ENCODE data around the gene ART3.

The ART3 gene

DNA sequence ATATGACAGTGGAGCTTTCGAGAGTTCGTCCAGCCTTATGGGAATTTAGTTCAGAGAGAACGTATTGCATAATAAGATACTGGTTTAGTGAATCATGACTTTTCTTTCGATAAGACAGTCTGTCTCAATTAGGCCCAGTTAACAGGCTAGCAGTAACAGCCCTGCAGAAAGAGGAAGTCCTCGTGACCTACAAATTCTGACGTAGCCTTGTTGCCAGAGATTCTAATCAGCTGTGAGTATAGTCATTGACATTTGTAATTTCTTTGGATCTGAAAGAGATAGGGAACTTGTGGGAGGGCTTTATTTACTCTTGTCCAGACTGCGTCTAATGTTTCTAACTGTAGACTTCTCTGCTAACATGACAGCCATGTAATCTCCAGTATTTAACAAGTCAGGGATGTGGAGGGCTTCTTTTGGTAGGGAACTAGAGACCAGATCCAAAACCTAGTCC, 15.8 kb downstream of the ART3 start:
- H3K79me2 ChIP-seq (ENCODE audit: control insufficient read depth, low read length): no peaks in the 10 kb centered on the region
- H4K20me1 ChIP-seq (ENCODE audit: control insufficient read depth, insufficient read depth, low read depth, low read length): no peaks in the 10 kb centered on the region
- no peak overlapping the region for H3K4me2 ChIP-seq (ENCODE audit: low read length)
- H3K9me2 ChIP-seq (replicated peaks; ENCODE audit: control insufficient read depth, low read length): no peaks in the 10 kb centered on the region
- no peaks in the 10 kb centered on the region for H3K36me3 ChIP-seq (ENCODE audit: control insufficient read depth, low read length)
- H3F3A ChIP-seq (ENCODE audit: control insufficient read depth, insufficient read depth): no peaks in the 10 kb centered on the region
- no peaks in the 10 kb centered on the region for H3K4me1 ChIP-seq (ENCODE audit: control insufficient read depth, low read length)
- no peaks in the 10 kb centered on the region for H3K9me3 ChIP-seq (ENCODE audit: control insufficient read depth, insufficient read depth, low read length)
- no peak overlapping the region for H3K27ac ChIP-seq (ENCODE audit: low read depth, low read length)
- TF ChIP-seq, protein P1, sequence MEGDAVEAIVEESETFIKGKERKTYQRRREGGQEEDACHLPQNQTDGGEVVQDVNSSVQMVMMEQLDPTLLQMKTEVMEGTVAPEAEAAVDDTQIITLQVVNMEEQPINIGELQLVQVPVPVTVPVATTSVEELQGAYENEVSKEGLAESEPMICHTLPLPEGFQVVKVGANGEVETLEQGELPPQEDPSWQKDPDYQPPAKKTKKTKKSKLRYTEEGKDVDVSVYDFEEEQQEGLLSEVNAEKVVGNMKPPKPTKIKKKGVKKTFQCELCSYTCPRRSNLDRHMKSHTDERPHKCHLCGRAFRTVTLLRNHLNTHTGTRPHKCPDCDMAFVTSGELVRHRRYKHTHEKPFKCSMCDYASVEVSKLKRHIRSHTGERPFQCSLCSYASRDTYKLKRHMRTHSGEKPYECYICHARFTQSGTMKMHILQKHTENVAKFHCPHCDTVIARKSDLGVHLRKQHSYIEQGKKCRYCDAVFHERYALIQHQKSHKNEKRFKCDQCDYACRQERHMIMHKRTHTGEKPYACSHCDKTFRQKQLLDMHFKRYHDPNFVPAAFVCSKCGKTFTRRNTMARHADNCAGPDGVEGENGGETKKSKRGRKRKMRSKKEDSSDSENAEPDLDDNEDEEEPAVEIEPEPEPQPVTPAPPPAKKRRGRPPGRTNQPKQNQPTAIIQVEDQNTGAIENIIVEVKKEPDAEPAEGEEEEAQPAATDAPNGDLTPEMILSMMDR (IDR thresholded peaks at IDR 0.05; ENCODE audit: low read depth, low read length, poor library complexity, severe bottlenecking): no peak
- TF ChIP-seq EZH2phosphoT487 (IDR thresholded peaks at IDR 0.05; ENCODE audit: borderline replicate concordance, low read length): no peak
- no peak overlapping the region for H3K4me3 ChIP-seq (ENCODE audit: low read length)
- H3K27me3 ChIP-seq (ENCODE audit: control insufficient read depth, low read length): peaks cover 2% of the 10 kb centered on the region

- Histone ChIP-seq H3K9me3 (ENCODE audit: control insufficient read depth, insufficient read depth, low read length) (no peaks in the 10 kb centered on the region), H3K4me2 (ENCODE audit: low read length) (no peak overlapping the region)
These were observed 16.5 kb downstream of the ART3 start for GRCh38 chr4:76091052-76091451.

GRCh38 chr4:76095568-76095967, 21.1 kb downstream of the ART3 start:
- H3K27me3 ChIP-seq (ENCODE audit: control insufficient read depth, low read length): peaks cover 4% of the 10 kb centered on the region
- H3K4me3 ChIP-seq (ENCODE audit: low read length): no peak overlapping the region
- H4K20me1 ChIP-seq (ENCODE audit: control insufficient read depth, insufficient read depth, low read depth, low read length): no peaks in the 10 kb centered on the region
- TF ChIP-seq EZH2phosphoT487 (IDR thresholded peaks at IDR 0.05; ENCODE audit: borderline replicate concordance, low read length): no peak
- TF ChIP-seq, protein P1 (IDR thresholded peaks at IDR 0.05; ENCODE audit: low read depth, low read length, poor library complexity, severe bottlenecking): no peak
- H3K36me3 ChIP-seq (ENCODE audit: control insufficient read depth, low read length): no peaks in the 10 kb centered on the region
- H3K27ac ChIP-seq (ENCODE audit: low read depth, low read length): no peak overlapping the region
- H3K79me2 ChIP-seq (ENCODE audit: control insufficient read depth, low read length): no peaks in the 10 kb centered on the region
- H3K9me2 ChIP-seq (replicated peaks; ENCODE audit: control insufficient read depth, low read length): no peaks in the 10 kb centered on the region
- H3K4me1 ChIP-seq (ENCODE audit: control insufficient read depth, low read length): no peaks in the 10 kb centered on the region
- H3F3A ChIP-seq (ENCODE audit: control insufficient read depth, insufficient read depth): no peaks in the 10 kb centered on the region
- no peaks in the 10 kb centered on the region for H3K9me3 ChIP-seq (ENCODE audit: control insufficient read depth, insufficient read depth, low read length)
- no peak overlapping the region for H3K4me2 ChIP-seq (ENCODE audit: low read length)

More at GRCh38 chr4:76091052-76091451, 16.5 kb downstream of the ART3 start:
- Histone ChIP-seq H4K20me1 (ENCODE audit: control insufficient read depth, insufficient read depth, low read depth, low read length) (no peaks in the 10 kb centered on the region), H3K4me3 (ENCODE audit: low read length) (no peak overlapping the region), H3K79me2 (ENCODE audit: control insufficient read depth, low read length) (no peaks in the 10 kb centered on the region), H3K36me3 (ENCODE audit: control insufficient read depth, low read length) (no peaks in the 10 kb centered on the region), H3F3A (ENCODE audit: control insufficient read depth, insufficient read depth) (no peaks in the 10 kb centered on the region), H3K27ac (ENCODE audit: low read depth, low read length) (no peak overlapping the region), H3K27me3 (ENCODE audit: control insufficient read depth, low read length) (peaks cover 4% of the 10 kb centered on the region), H3K4me1 (ENCODE audit: control insufficient read depth, low read length) (no peaks in the 10 kb centered on the region), H3K9me2 (replicated peaks; ENCODE audit: control insufficient read depth, low read length) (no peaks in the 10 kb centered on the region)
- TF ChIP-seq EZH2phosphoT487 (IDR thresholded peaks at IDR 0.05; ENCODE audit: borderline replicate concordance, low read length): no peak
- TF ChIP-seq, protein P1 (IDR thresholded peaks at IDR 0.05; ENCODE audit: low read depth, low read length, poor library complexity, severe bottlenecking): no peak

All from DOHH2 (cell line).